ENCODE measurements around the gene SORCS1. TPM values are rescaled to one million over a fixed set of nuclear protein-coding genes. Genes with fewer than 3 reads are reported as not detected.
A peak's percentile ranks its signal among the peaks of the same experiment; 100 is the strongest.

Gene SORCS1
- total and polyA plus RNA-seq, 2 of the 8 experiments (the other 6 are each of a cell fraction or from before 2014, with no cell fraction given), result 4.1 to 4.6 TPM

GRCh38 chr10:106707657-106708056 lies 456.8 kb downstream of the SORCS1 start:
- H3K56ac ChIP-seq (replicated peaks; ENCODE audit: insufficient read length, low read depth, low read length), result no peak overlapping the region
- no peak overlapping the region for H2BK15ac ChIP-seq (ENCODE audit: low read length)
- H3K18ac ChIP-seq (ENCODE audit: extremely low read depth, low read length), result no peak overlapping the region
- H2BK5ac ChIP-seq (ENCODE audit: low read depth, low read length), result peak overlapping the region; percentile 40; the same call in 1 of the 2 replicates
- no peak overlapping the region for H3K23ac ChIP-seq (ENCODE audit: insufficient read length)
- H2BK120ac ChIP-seq (replicated peaks; ENCODE audit: low read depth, low read length), result no peak overlapping the region
- TF ChIP-seq, protein P1, sequence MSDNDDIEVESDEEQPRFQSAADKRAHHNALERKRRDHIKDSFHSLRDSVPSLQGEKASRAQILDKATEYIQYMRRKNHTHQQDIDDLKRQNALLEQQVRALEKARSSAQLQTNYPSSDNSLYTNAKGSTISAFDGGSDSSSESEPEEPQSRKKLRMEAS (IDR thresholded peaks at IDR 0.05), result 0 out of 2 replicates have a peak, but pooled peaks have one; percentile 10
- no peak for TF ChIP-seq CHD2 (IDR thresholded peaks at IDR 0.05; ENCODE audit: low read length)
- TF ChIP-seq POU5F1 (IDR thresholded peaks at IDR 0.05; ENCODE audit: low read depth, low read length), result peak; percentile 65; the same call in 1 of the 2 replicates
- peak; percentile 87 for TF ChIP-seq TEAD4 (IDR thresholded peaks at IDR 0.05; ENCODE audit: low read depth, low read length)
- TF ChIP-seq NANOG (IDR thresholded peaks at IDR 0.05; ENCODE audit: insufficient read depth, low read depth, low read length, poor library complexity, severe bottlenecking), result no peak
- 0 out of 4 replicates have a peak, but pooled peaks of 1 of the 2 experiments have one; percentile 25 for TF ChIP-seq SIN3A (conservative IDR thresholded peaks at IDR 0.05 in 1 of 2, IDR thresholded peaks at IDR 0.05 in 1 of 2; ENCODE audit: low read depth in 1 of 2, low read length in 2 of 2)
- TF ChIP-seq KDM5A (IDR thresholded peaks at IDR 0.05; ENCODE audit: low read length), result no peak
- no peaks in the 10 kb centered on the region for H3K79me1 ChIP-seq (ENCODE audit: low read depth, low read length)
- no peaks in the 10 kb centered on the region for H3K9me3 ChIP-seq (ENCODE audit: insufficient read depth in 2 of 2, low read depth in 1 of 2, low read length in 1 of 2)
- CTCF ChIA-PET (ENCODE audit: partially characterized antibody), result interaction anchor here (0.7 to 5.5 kb wide), 8 partner anchors 8 to 432 kb away, joined by 3 to 29 read pairs (median 14); no protein-coding TSS in a partner anchor
- H3K9ac ChIP-seq (replicated peaks in 1 of 4; ENCODE audit: extremely low read depth in 1 of 4, low read depth in 3 of 4, low read length in 3 of 4), result no peak overlapping the region
- H2AFZ ChIP-seq (ENCODE audit: low read length), result no peak overlapping the region
- H4K8ac ChIP-seq (ENCODE audit: extremely low read depth, insufficient read depth, low read length), result no peak overlapping the region; the same call in 1 of the 2 replicates
- H3K14ac ChIP-seq (ENCODE audit: insufficient read length), result no peak overlapping the region
- H3K27me3 ChIP-seq (replicated peaks in 1 of 4; ENCODE audit: control insufficient read depth in 3 of 4, extremely low read depth in 1 of 4, insufficient read depth in 3 of 4, low read length in 3 of 4), result no peaks in the 10 kb centered on the region
- peak overlapping the region; percentile 64; the same call in 1 of the 2 replicates for H2BK12ac ChIP-seq (ENCODE audit: low read depth, low read length)
- H3K4me2 ChIP-seq (ENCODE audit: insufficient read depth in 1 of 2, low read depth in 2 of 2, low read length in 2 of 2), result peak overlapping the region; percentile 50 to 52
- H3K4me3 ChIP-seq (ENCODE audit: extremely low read depth in 1 of 4, insufficient read depth in 2 of 4, low read depth in 3 of 4, low read length in 4 of 4), result peak overlapping the region in 1 of 4 experiments; percentile 18; a peak in 1 of 8 replicates
- H4K91ac ChIP-seq (replicated peaks; ENCODE audit: insufficient read length, low read length), result no peak overlapping the region
- no peak overlapping the region for H4K5ac ChIP-seq (ENCODE audit: insufficient read length, low read depth, low read length)
- H3K4me1 ChIP-seq (replicated peaks in 1 of 4; ENCODE audit: control insufficient read depth in 3 of 4, insufficient read depth in 4 of 4, low read length in 3 of 4), result peaks cover 8 to 10% (median 9%) of the 10 kb centered on the region in 4 experiments
- DNase-seq (ENCODE audit: low read depth in 1 of 2, low spot score in 2 of 2) (no peak), FAIRE-seq (no peak)
- H3K36me3 ChIP-seq (ENCODE audit: control insufficient read depth in 2 of 4, insufficient read depth in 4 of 4, low read length in 3 of 4), result no peaks in the 10 kb centered on the region
- H2AK5ac ChIP-seq (ENCODE audit: low read depth, low read length), result no peak overlapping the region
- no peaks in the 10 kb centered on the region for H4K20me1 ChIP-seq (replicated peaks in 1 of 2; ENCODE audit: control insufficient read depth in 1 of 2, insufficient read depth in 2 of 2, low read length in 2 of 2)
- no peak overlapping the region for H3K4ac ChIP-seq (replicated peaks; ENCODE audit: insufficient read length, low read depth, low read length)
- H2BK20ac ChIP-seq (ENCODE audit: low read length), result no peak overlapping the region
- H3K27ac ChIP-seq (ENCODE audit: low read depth, low read length), result no peak overlapping the region
- POLR2A ChIA-PET (ENCODE audit: partially characterized antibody), result no interaction called here
- H3K23me2 ChIP-seq (ENCODE audit: low read depth, low read length), result no peaks in the 10 kb centered on the region; the same call in 1 of the 2 replicates
- 46% methylated on average over 3 of the region's 3 CpGs; no CpG with 5 or more reads in 1 of the 2 experiments for WGBS, 2 experiments (ENCODE audit: extremely low coverage in 1 of 2, insufficient coverage in 1 of 2, insufficient read length in 1 of 2, insufficient replicate concordance in 2 of 2, low coverage in 1 of 2, low lambda C conversion rate in 2 of 2, missing lambda C conversion rate in 1 of 2)
- H3K79me2 ChIP-seq (ENCODE audit: control insufficient read depth in 1 of 2, insufficient read depth in 2 of 2, low read length in 2 of 2), result no peaks in the 10 kb centered on the region
